HG02973 (cell line): ENCODE measurements around the gene CFAP210.

Source experiments
- ATAC-seq: cut with Tn5 transposase; IDR thresholded peaks from one replicate; pipeline ENCODE4 v1.9.1; 2021; ENCODE audit warnings: moderate library complexity; ENCODE audit not compliant: unreplicated experiment

CFAP210 gene

DNA sequence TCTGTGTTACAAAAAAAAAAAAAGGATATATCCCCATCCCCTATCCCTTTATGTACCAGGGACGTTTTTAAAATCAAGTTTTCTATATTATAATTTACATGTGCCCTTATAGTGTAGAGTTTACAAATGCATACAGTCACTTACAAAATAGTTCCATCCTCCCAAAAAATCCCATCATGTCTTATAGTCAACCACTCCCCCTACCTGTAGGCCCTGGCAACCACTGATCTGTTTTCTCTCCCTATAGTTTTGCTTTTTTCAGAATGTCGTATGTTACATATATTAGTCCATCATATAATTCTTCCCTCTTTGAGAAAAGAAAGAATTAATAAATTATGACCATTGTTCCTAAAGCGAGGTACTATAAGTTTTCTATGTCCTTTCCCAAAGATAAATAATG is 17.8 kb downstream of the CFAP210 start:
- no peak for ATAC-seq

DNA sequence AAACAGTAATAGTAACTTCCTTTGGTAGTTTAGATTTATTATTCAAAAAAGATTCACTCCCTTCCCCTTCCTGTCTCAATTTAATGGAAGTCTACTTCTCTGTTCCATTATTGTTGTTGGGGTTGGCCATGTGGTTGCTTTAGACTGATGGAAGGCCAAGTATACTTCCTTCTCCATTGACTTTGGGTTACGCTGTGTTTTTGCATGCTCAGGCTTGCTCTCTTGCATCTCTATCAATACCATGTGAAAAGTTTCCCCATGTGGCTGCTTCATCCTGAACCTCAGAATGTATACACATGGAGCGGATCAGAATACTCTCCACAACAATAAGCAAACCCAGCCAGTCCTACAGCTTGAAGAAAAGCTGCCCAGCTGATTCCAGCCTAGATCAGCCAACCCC is 20.3 kb downstream of the CFAP210 start:
- no peak for ATAC-seq

DNA sequence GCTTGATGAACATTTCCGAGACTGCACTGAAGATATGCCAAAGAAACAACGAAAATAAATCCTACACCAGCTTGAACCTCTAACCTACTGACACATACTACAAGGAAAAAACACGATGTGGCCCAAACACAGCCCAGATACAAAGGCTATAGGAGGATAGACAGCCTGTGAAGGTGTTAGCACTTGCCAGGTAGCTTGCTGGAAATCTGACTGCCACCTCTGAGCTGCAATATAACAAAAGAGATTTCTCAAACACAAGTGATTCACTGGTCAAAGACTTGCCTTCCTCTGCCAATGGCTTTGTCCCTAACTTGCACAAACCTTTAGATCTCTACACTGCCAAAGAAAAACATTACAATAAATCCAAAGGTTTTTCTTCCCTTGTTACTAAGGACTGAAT is 21.1 kb downstream of the CFAP210 start:
- ATAC-seq = no peak

DNA sequence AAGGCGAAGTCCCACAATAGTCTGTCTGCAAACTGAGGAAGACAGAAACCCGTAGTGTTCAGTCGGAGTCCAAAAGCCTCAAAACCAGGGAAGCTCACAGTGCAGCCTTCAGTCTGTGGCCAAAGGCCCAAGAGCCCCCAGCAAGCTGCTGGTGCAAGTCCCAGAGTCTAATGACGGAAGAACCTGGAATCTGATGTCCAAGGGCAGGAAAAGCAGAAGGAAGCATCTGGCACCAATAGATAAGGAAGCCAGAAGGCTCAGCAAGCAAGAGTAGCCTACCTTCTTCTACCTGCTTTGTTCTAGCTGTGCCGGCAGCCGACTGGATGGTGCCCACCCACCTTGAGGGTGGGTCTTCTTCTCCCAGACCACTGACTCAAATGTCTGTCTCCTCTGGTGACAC is 21.8 kb downstream of the CFAP210 start:
- ATAC-seq = no peak

DNA sequence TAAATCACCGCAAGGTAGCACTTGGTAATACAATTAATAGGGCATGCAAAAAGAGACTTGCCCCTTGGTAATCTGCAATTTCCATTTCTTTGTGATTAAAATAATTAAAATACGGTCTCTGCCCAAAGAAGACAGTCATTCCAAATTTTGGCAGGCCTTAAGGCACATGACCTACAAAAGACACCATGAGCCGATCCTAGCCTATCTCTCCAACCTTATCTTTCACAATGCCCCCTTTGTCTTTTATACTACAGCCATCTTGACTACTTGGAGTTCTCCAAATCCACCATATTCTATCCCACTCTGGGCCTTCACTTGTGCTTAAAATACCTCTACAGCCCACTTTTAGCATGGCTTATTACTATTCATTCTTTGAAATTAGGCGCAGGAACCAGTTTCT is 23.3 kb downstream of the CFAP210 start:
- no peak for ATAC-seq

DNA sequence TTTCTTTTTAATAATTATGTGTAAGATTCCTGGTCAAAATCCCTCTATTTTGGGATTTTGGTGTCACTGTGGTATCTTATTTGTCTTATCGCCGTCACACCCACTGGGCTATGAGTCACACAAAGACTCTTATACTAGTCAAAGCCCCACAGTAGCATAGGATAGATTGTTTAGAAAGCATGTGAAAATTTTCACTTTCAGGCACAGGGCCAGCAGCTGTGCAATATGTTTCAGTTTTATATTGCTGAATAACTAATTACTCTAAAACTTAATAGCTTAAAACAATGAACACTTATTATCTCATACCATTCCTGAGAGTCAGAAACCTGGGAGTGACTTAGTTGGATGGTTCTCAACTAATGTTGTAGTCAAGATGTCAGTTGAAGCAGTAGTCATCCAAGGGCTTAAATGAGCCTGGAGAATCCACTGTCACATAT is 24.0 kb downstream of the CFAP210 start:
- ATAC-seq = no peak

DNA sequence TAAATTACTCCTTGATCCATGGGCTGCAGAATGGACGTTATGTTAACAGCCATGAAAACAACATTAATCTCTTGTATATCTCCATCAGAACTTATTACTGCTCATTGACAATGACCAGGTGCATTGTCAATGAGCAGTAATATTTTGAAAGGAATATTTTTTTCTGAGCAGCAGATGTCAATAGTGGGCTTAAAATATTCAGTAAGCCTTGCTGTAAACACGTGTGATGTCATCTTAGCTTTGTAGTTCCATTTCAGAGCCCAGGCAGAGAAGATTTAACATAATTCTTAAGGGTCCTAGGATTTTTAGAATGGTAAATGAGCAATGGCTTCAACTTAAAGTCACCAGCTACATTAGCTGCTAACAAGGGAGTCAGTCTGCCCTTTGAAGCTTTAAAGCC is 26.6 kb downstream of the CFAP210 start:
- no peak for ATAC-seq

DNA sequence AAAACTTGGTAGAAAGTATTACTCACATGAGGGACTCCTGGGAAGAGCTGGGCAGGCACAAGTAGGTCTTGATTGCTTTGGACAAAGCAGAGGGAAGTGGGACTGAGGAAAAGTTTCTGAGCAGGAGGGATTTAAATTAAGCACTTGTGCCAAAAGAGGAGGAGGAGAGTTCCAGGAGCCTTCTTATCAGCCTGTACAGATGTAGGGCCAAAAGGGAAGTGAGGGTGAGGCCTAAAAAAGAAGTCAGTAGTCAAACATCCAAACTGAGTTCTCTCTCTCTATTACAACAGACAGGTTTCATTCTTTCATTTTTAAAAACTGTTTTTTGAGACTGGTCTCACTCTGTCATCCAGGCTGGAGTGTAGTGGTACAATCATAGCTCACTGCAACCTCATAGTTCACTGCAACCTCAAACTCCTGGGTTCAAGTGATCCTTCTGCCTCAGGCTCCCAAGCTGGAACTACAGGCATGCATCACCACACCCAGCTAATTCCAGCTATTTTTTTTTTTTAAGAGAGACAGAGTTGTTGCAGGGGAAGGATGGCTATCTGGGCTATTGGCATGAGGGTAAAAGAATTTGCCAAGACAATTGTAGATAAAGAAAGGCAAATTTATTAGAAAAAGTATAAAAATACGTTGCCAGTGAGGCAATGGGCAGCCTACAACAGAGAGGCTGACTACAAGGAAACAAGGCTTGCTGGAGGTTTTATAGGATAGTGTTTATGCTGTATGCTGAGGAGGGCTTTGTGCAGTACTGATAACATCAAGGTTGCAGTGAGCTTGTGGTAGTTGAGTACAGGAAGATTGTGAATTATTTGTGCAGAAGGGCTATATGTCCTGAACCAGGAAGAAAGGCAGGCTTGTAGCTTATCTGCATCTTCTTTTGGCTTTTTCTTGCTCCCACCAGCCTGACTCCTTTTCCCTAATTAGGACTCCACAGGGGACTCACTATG is 29.0 kb downstream of the CFAP210 start:
- ATAC-seq = no peak

DNA sequence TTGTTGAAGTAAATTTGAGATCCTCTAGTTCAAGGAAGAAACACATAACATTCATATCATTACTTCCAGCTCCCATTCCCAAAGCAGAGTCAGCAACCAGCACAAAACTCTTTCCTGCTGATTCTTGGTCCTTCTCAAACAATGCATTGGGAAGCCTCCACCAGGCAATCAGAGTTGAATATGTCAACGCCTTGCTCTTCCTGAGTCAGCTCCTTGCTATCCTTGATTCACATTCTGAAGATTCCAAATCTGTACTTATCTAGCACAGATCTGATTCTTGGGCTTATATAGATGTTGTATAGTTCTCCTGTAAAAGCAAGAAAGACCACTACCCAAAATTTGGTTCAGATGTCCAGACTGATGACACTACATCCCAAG is 29.6 kb downstream of the CFAP210 start:
- no peak for ATAC-seq

DNA sequence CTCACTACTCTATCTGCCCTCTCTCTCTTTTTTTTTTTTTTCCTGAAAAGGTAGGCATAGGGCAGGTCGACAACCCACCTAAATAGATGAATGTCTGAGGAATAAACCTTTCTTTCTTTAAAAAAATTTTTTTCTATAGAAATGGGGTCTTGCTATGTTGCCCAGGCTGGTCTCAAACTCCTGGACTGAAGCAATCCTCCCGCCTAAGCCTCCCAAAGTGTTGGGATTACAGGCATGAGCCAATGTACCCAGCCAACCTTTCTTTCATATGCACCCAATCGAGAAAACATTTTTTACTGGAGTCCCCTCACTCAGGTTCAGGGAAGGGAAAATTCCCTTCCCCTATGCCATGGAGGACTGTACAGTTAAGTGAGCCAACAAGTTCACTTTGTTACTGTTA is 31.0 kb downstream of the CFAP210 start:
- ATAC-seq = no peak

DNA sequence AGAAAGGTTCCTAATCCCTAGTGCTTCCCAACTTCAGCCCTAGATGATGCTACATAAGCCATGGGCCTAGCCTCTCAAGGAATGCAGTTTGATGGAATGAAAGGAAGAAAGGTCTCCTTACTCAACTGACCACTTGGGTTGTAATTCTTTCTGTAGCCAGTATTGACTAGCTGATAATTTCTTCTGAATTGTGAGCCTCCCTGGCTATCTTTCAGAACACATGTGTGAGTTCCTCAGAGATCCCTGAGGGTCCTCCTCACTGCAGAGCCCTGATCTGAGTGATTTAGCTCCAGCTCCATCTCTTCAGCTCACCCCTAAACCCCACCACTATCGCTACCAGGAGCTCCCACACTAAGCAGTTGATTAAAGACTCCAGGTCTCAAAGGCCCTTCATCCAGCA is 31.5 kb downstream of the CFAP210 start:
- ATAC-seq = no peak

DNA sequence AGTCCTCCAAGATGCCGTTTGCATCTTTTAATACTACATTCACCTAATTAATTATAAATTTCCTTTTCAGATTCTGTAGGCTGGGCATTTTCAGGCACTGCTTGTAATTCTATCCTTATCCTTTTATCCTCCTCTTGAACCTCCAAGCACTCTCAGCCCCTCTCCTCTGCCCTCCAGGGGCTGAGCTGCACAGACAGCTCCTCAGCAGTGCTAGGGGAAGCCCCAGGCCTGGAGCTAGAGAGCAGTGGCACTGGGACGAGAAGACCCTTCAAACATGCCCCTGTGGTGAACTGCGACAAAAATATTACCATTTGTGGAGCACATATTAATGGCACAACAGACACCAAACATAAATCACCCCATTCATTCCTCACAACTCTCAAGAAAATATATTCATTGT is 32.9 kb downstream of the CFAP210 start:
- no peak for ATAC-seq

DNA sequence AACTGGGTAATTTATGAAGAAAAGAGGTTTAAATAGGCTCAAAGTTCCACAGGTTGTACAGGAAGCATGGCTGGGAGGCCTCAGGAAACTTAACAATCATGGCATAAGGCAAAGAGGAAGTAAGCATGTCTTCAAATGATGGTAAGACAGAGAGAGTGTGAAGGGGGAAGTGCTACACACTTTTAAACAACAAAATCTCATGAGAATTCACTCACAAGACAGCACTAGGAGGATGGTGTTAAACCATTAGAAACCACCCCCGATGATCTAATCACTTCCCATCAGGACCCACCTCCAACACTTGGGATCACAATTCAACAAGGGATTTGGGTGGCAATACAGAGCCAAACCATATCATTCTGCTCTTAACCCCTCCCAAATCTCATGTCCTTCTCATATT is 34.9 kb downstream of the CFAP210 start:
- no peak for ATAC-seq

DNA sequence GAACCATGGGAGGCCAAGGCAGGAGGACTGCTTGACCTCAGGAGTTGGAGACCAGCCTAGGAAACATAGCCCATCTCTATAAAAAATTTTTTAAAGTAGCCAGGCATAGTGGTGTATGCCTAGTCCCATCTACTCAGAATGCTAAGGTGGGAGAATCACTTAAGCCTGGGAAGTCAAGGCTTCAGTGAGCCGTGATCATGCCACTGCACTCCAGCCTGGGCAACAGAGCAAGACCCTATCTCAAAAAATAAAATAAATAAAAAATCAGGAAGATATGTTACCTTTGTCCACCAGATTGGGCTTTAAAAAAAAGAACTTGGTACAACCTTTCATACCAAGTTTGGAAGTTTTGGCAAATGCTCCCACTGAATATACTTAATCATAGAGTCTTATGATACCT is 35.3 kb downstream of the CFAP210 start:
- no peak for ATAC-seq

DNA sequence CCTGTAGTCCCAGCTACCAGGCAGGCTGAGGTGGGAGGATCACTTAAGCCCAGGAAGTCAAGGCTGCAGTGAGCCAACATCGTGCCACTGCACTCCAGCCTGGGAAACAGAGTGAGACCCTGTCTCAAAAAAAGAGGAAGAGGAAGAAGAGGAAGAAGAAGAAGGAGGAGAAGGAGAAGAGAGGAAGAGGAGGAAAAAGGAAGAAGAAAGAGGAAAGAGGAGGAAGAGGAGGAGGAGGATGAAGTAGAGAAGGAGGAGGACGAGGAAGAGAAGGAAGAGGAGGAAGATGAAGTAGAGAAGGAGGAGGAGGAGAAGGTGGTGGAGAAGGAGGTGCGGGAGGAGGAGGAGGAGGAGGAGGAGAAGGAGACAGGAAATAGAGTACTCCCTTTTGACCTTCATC is 38.0 kb downstream of the CFAP210 start:
- no peak for ATAC-seq

DNA sequence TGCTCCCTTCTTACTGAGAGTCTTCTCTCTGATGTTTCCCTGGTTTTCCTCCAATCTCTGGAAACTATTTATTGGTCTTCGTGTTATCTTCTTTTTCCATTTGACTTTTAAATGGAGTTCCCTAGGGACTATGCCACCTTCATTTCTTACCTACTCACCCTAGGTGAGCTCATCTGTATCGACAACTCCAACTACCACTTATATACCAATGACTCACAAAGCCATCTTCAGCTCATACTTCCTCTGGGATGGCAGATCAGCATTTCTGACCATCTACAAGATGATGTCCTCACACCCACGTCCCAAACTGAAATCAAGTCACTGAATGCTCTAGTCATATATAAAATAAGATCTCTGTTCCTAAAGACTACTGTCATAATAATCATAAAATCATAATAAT is 40.6 kb downstream of the CFAP210 start:
- no peak for ATAC-seq

DNA sequence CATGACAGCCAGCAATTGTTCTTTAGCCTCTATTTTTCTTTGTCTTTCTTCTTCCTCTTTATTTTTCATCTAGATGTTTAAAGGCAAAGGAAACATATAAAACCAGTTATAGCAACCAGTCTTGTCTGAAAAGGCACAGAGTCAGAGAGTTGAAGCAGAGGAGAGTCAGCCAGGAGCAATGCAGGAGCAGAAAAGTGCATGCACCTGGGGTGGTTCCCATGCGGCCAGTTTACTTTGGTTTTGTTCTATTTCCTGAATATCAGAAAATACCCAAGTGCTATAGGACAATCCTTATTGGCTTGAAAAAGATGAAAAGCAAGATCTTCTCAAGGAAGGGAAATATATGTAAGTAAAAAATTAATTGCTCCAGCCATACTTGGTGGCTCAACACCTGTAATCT is 44.9 kb downstream of the CFAP210 start:
- ATAC-seq = no peak

DNA sequence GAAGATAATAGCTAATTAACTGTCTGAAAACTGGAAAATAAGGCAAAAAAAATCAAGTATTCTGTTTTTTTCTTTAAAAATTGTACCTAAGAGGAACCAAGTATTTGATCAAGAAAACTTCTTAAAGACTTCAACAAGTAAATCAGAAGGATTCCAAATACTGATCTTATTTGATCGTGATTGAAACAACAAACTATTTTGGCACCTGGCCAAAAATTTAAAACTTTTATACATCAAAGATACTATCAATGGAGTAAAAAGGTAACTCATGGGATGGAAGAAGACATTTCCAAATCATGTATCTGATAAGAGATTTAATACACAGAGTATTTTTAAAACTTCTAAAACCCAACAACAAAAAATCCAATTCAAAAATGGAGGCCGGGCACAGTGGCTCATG is 46.7 kb downstream of the CFAP210 start:
- ATAC-seq = no peak

DNA sequence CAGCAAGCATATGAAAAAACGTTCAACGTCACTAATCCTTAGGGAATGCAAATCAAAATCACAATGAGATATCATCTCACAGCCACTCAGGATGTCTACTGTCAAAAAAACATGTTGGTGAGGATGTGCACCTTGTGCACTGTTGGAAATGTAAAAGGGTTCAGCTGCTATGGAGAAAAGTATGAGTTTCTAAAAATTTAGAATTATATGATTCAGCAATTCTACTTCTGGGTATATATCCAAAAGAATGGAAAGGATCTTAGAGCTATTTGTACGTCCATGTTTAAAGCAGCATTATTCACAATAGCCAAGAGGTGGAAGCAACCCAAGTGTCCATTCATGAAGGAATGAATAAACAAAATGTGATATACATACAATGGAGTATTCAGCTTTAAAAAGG is 50.0 kb downstream of the CFAP210 start:
- no peak for ATAC-seq

DNA sequence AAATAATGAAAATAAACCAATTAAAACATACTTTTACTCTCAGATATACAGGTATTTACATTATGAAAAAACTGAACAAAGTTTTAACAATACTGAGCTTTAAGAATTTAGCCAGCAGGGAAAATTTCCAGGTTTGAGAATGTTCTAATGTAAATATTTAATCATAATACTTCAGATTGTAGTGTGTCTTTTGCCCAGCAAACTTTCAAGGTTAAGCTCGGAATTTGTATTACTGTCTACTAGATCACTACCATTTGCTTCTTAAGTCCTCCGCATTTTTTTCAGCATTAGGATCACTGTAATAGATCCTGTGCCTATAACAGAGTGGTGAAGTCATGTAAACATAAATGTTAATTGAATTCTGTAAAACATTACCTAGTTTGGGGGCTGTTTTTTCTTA is 52.7 kb downstream of the CFAP210 start:
- no peak for ATAC-seq

DNA sequence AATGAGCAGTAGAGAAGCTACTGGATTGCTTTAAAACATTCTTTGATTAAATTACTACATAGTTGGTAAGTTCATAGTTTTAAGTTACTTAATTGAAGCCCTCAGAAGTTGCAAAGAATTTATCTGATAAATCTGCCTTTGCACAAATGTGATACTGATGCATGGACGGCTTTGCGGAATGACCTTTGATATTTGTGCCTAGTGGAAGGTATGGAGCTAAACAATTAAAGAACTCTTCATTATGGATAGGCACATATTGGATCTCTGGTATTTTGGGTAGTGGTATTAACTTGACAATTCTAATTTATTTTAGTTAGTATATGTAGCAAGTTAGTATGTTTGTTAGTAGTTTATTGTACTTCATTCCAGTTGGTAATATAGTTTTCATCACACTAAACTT is 54.1 kb downstream of the CFAP210 start:
- ATAC-seq = no peak

DNA sequence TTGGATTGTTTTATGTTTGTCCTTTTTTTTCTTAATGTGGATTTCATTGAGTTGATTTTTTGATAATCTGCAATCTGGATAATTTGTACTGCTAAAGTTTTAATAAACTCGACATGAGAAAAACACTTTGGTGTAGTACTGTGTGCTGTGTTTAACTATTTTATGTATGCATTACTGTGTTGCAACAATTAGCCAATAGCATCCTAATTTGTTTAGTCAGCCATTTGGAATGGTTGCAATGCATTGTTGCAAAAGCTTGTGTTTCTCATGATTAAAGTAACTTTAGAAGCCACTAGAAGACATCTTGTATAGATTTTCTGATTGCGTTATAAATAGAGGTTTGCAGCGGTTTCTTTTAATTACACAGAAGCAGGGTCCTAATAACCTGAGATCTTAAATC is 56.6 kb downstream of the CFAP210 start:
- no peak for ATAC-seq
